ENCODE results near the gene BANP. TPM values are rescaled to one million over a fixed set of nuclear protein-coding genes. Genes with fewer than 3 reads are reported as not detected.

Gene BANP
- total and polyA plus RNA-seq, 2 of the 8 experiments (the other 6 are each of a cell fraction or from before 2014, with no cell fraction given), result 25.8 to 39.8 TPM

- DNase-seq (ENCODE audit: low read depth in 1 of 2, low spot score in 2 of 2) (no peak), FAIRE-seq (no peak)
- CTCF ChIA-PET (ENCODE audit: partially characterized antibody), result interaction anchor here (0.7 to 2.2 kb wide), 8 partner anchors 9 to 183 kb away, joined by 3 to 9 read pairs (median 3); no protein-coding TSS in a partner anchor
- TF ChIP-seq NRF1 (IDR thresholded peaks at IDR 0.05; ENCODE audit: low read depth, low read length) (no peak), RXRA (IDR thresholded peaks at IDR 0.05; ENCODE audit: insufficient read depth, low read depth, low read length) (no peak), CHD1 (IDR thresholded peaks at IDR 0.05; ENCODE audit: low read depth, low read length) (no peak), CBX8 (IDR thresholded peaks at IDR 0.05; ENCODE audit: borderline replicate concordance, low read depth, low read length) (no peak), POLR2A (IDR thresholded peaks at IDR 0.05; ENCODE audit: control extremely low read depth in 1 of 2, low read depth in 2 of 2, low read length in 2 of 2) (no peak), PHF8 (conservative IDR thresholded peaks at IDR 0.05; ENCODE audit: low read depth, low read length) (no peak), CTCF (IDR thresholded peaks at IDR 0.05; ENCODE audit: control extremely low read depth in 1 of 3, insufficient read depth in 1 of 3, low read depth in 1 of 3, low read length in 3 of 3) (no peak), BCL11A (IDR thresholded peaks at IDR 0.05; ENCODE audit: low read depth in 2 of 2, low read length in 2 of 2) (no peak), MAFK (IDR thresholded peaks at IDR 0.05; ENCODE audit: low read depth, low read length) (no peak), TCF12 (IDR thresholded peaks at IDR 0.05; ENCODE audit: low read depth, low read length) (no peak), CTBP2 (IDR thresholded peaks at IDR 0.05; ENCODE audit: borderline replicate concordance, insufficient read depth, insufficient read length, low read length) (no peak), CREB1 (IDR thresholded peaks at IDR 0.05) (no peak), SP1 (IDR thresholded peaks at IDR 0.05; ENCODE audit: low read depth, low read length) (no peak)
Measured at GRCh38 chr16:88023366-88023765, 72.1 kb downstream of the BANP start.

More at GRCh38 chr16:88023366-88023765, 72.1 kb downstream of the BANP start:
- H4K5ac ChIP-seq (ENCODE audit: insufficient read length, low read depth, low read length), result no peak overlapping the region
- peaks cover 0 to 7% (median 0%) of the 10 kb centered on the region in 4 experiments; a peak in 2 of 8 replicates for H3K36me3 ChIP-seq (ENCODE audit: control insufficient read depth in 2 of 4, insufficient read depth in 4 of 4, low read length in 3 of 4)
- H3K23me2 ChIP-seq (ENCODE audit: low read depth, low read length), result no peaks in the 10 kb centered on the region
- no peaks in the 10 kb centered on the region; a peak in 1 of 4 replicates for H3K79me2 ChIP-seq (ENCODE audit: control insufficient read depth in 1 of 2, insufficient read depth in 2 of 2, low read length in 2 of 2)
- H2AK5ac ChIP-seq (ENCODE audit: low read depth, low read length), result no peak overlapping the region
- H2AFZ ChIP-seq (ENCODE audit: low read length), result no peak overlapping the region
- no peak overlapping the region for H2BK5ac ChIP-seq (ENCODE audit: low read depth, low read length)
- POLR2A ChIA-PET (ENCODE audit: partially characterized antibody), result no interaction called here
- H3K23ac ChIP-seq (ENCODE audit: insufficient read length), result no peak overlapping the region
- no peak overlapping the region for H2BK12ac ChIP-seq (ENCODE audit: low read depth, low read length)
- no peak overlapping the region for H3K18ac ChIP-seq (ENCODE audit: extremely low read depth, low read length)
- no peaks in the 10 kb centered on the region for H4K20me1 ChIP-seq (replicated peaks in 1 of 2; ENCODE audit: control insufficient read depth in 1 of 2, insufficient read depth in 2 of 2, low read length in 2 of 2)
- H3K14ac ChIP-seq (ENCODE audit: insufficient read length), result no peak overlapping the region
- no peaks in the 10 kb centered on the region for H3K27me3 ChIP-seq (replicated peaks in 1 of 4; ENCODE audit: control insufficient read depth in 3 of 4, extremely low read depth in 1 of 4, insufficient read depth in 3 of 4, low read length in 3 of 4)
- peaks cover 6% of the 10 kb centered on the region; the same call in 1 of the 2 replicates for H3K79me1 ChIP-seq (ENCODE audit: low read depth, low read length)
- no peak overlapping the region for H2BK15ac ChIP-seq (ENCODE audit: low read length)
- H3K4me2 ChIP-seq (ENCODE audit: insufficient read depth in 1 of 2, low read depth in 2 of 2, low read length in 2 of 2), result no peak overlapping the region
- no peak overlapping the region for H3K56ac ChIP-seq (replicated peaks; ENCODE audit: insufficient read length, low read depth, low read length)
- no peak overlapping the region for H3K4me3 ChIP-seq (ENCODE audit: extremely low read depth in 1 of 4, insufficient read depth in 2 of 4, low read depth in 3 of 4, low read length in 4 of 4)
- no peak overlapping the region for H2BK120ac ChIP-seq (replicated peaks; ENCODE audit: low read depth, low read length)
- no peak overlapping the region for H3K4ac ChIP-seq (replicated peaks; ENCODE audit: insufficient read length, low read depth, low read length)
- no peak overlapping the region for H2BK20ac ChIP-seq (ENCODE audit: low read length)
- H3K27ac ChIP-seq (ENCODE audit: low read depth, low read length), result no peak overlapping the region
- peaks cover 0 to 6% (median 3%) of the 10 kb centered on the region in 4 experiments; a peak in 3 of 7 replicates for H3K4me1 ChIP-seq (replicated peaks in 1 of 4; ENCODE audit: control insufficient read depth in 3 of 4, insufficient read depth in 4 of 4, low read length in 3 of 4)
- WGBS, 2 experiments (ENCODE audit: extremely low coverage in 1 of 2, insufficient coverage in 1 of 2, insufficient read length in 1 of 2, insufficient replicate concordance in 2 of 2, low coverage in 1 of 2, low lambda C conversion rate in 2 of 2, missing lambda C conversion rate in 1 of 2), result 98% methylated on average over 9 of the region's 12 CpGs; no CpG with 5 or more reads in 1 of the 2 experiments
- no peaks in the 10 kb centered on the region for H3K9me3 ChIP-seq (ENCODE audit: insufficient read depth in 2 of 2, low read depth in 1 of 2, low read length in 1 of 2)
- no peak overlapping the region for H4K91ac ChIP-seq (replicated peaks; ENCODE audit: insufficient read length, low read length)
- no peak overlapping the region for H3K9ac ChIP-seq (replicated peaks in 1 of 4; ENCODE audit: extremely low read depth in 1 of 4, low read depth in 3 of 4, low read length in 3 of 4)
- H4K8ac ChIP-seq (ENCODE audit: extremely low read depth, insufficient read depth, low read length), result no peak overlapping the region
